Measurements from ENCODE around the gene FAM83G. TPM values are rescaled to one million over a fixed set of nuclear protein-coding genes. Genes with fewer than 3 reads are reported as not detected.

FAM83G gene
- total RNA-seq, 2 donors from 2014 or later: 24.2 to 27.0 TPM

GRCh38 chr17:18977646-18978045, 26.9 kb downstream of the FAM83G start:
- Mint-ChIP-seq H3K27ac (no peak overlapping the region), H3K4me3 (no peak overlapping the region), H3K27me3 (ENCODE audit: insufficient read depth) (no peaks in the 10 kb centered on the region), H3K9me3 (no peaks in the 10 kb centered on the region), H3K4me1 (peaks cover 9% of the 10 kb centered on the region), H3K36me3 (ENCODE audit: low read depth) (peaks cover 41% of the 10 kb centered on the region)
- TF ChIP-seq CTCF (conservative IDR thresholded peaks at IDR 0.05): no peak
- H3K27me3 ChIP-seq (ENCODE audit: control insufficient read depth, insufficient read depth, low read length, poor library complexity, severe bottlenecking): no peaks in the 10 kb centered on the region
- no peak for DNase-seq
- no peak overlapping the region for H3K27ac ChIP-seq (ENCODE audit: low read depth, low read length)
- no peaks in the 10 kb centered on the region for H3K9me3 ChIP-seq (ENCODE audit: control insufficient read depth, low read length)
- peaks cover 31% of the 10 kb centered on the region for H3K36me3 ChIP-seq (ENCODE audit: control insufficient read depth, insufficient read depth, low read length)
- H3K4me3 ChIP-seq (ENCODE audit: low read length): no peak overlapping the region
- H3K9ac ChIP-seq (ENCODE audit: extremely low read depth, low read length, poor library complexity, severe bottlenecking): no peak overlapping the region
- 93 to 97% methylated on average over 15 to 19 of the region's 19 CpGs for WGBS, 2 experiments (ENCODE audit: insufficient coverage in 1 of 2, insufficient read length in 1 of 2)
- H3K4me1 ChIP-seq (ENCODE audit: control insufficient read depth, insufficient read depth, low read length): peaks cover 9% of the 10 kb centered on the region

DNA sequence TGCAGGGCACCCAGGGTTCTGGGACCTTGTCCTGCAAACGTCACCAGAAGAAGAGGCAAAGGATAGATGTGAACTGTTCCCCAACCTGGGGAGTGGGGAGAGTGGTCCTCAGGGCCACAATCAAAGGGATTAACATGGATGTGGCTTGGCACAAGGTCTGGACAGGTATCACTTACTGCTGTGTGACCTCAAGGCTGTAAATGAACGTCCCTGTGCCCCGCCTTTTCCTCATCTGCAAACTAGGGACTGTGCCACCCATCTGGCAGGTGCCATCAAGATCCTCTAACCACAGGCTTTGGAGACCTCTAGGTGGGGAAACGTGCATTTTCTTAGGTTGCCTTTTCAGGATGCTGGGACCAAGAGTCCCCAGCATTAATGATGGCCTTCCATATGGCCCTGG, 27.5 kb downstream of the FAM83G start:
- H3K4me1 Mint-ChIP-seq: peaks cover 7% of the 10 kb centered on the region
- Histone ChIP-seq H3K36me3 (ENCODE audit: control insufficient read depth, insufficient read depth, low read length) (peaks cover 31% of the 10 kb centered on the region), H3K4me3 (ENCODE audit: low read length) (no peak overlapping the region), H3K27me3 (ENCODE audit: control insufficient read depth, insufficient read depth, low read length, poor library complexity, severe bottlenecking) (no peaks in the 10 kb centered on the region), H3K27ac (ENCODE audit: low read depth, low read length) (no peak overlapping the region), H3K4me1 (ENCODE audit: control insufficient read depth, insufficient read depth, low read length) (peaks cover 7% of the 10 kb centered on the region), H3K9ac (ENCODE audit: extremely low read depth, low read length, poor library complexity, severe bottlenecking) (no peak overlapping the region), H3K9me3 (ENCODE audit: control insufficient read depth, low read length) (no peaks in the 10 kb centered on the region)
- TF ChIP-seq CTCF (conservative IDR thresholded peaks at IDR 0.05): no peak
- peaks cover 46% of the 10 kb centered on the region for H3K36me3 Mint-ChIP-seq (ENCODE audit: low read depth)
- no peaks in the 10 kb centered on the region for H3K27me3 Mint-ChIP-seq (ENCODE audit: insufficient read depth)
- H3K27ac Mint-ChIP-seq: no peak overlapping the region
- no peak for DNase-seq
- H3K9me3 Mint-ChIP-seq: no peaks in the 10 kb centered on the region
- no peak overlapping the region for H3K4me3 Mint-ChIP-seq
- 90 to 93% methylated on average over 2 to 4 of the region's 4 CpGs for WGBS, 2 experiments (ENCODE audit: insufficient coverage in 1 of 2, insufficient read length in 1 of 2)

GRCh38 chr17:18976201-18976600, 28.4 kb downstream of the FAM83G start:
- H3K27ac ChIP-seq (ENCODE audit: low read depth, low read length): no peak overlapping the region
- no peaks in the 10 kb centered on the region for H3K9me3 Mint-ChIP-seq
- no peak overlapping the region for H3K4me3 Mint-ChIP-seq
- H3K36me3 Mint-ChIP-seq (ENCODE audit: low read depth): peaks cover 48% of the 10 kb centered on the region
- no peak overlapping the region for H3K4me3 ChIP-seq (ENCODE audit: low read length)
- H3K27ac Mint-ChIP-seq: no peak overlapping the region
- H3K27me3 ChIP-seq (ENCODE audit: control insufficient read depth, insufficient read depth, low read length, poor library complexity, severe bottlenecking): no peaks in the 10 kb centered on the region
- H3K9me3 ChIP-seq (ENCODE audit: control insufficient read depth, low read length): no peaks in the 10 kb centered on the region
- peaks cover 31% of the 10 kb centered on the region for H3K36me3 ChIP-seq (ENCODE audit: control insufficient read depth, insufficient read depth, low read length)
- peaks cover 3% of the 10 kb centered on the region for H3K4me1 Mint-ChIP-seq
- no peak for DNase-seq
- no peak overlapping the region for H3K9ac ChIP-seq (ENCODE audit: extremely low read depth, low read length, poor library complexity, severe bottlenecking)
- WGBS, 2 experiments (ENCODE audit: insufficient coverage in 1 of 2, insufficient read length in 1 of 2): 85 to 100% methylated on average over 2 to 4 of the region's 4 CpGs
- H3K4me1 ChIP-seq (ENCODE audit: control insufficient read depth, insufficient read depth, low read length): peaks cover under 1% of the 10 kb centered on the region
- H3K27me3 Mint-ChIP-seq (ENCODE audit: insufficient read depth): no peaks in the 10 kb centered on the region
- no peak for TF ChIP-seq CTCF (conservative IDR thresholded peaks at IDR 0.05)
